ENCODE measurements around the gene TUBG2.
A peak's percentile ranks its signal among the peaks of the same experiment; 100 is the strongest.

Gene TUBG2

DNA sequence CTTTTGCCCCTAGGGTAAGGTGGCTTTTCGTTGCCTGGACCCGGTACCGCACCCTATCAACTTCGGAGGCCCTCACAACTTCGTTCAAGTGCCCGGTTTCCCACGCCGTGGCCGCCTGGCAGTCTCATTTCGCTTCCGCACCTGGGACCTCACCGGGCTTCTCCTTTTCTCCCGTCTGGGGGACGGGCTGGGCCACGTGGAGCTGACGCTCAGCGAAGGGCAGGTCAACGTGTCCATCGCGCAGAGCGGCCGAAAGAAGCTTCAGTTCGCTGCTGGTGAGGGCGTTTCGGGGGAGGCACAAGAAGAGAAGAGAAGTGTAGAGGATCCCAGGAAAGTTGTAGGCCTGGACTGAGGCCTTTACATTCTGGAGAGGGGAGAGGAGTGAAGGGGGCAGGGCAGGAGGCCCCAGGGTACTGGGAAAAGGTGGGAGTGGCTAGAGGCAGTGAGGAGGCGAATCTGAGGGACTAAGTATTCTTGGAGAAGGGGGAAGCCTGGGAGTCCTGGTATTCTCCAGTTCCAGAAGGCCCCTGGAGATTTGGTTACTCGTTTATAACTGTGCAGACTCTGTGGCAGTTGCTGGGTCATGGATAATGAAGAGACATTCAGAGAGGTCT lies 28.7 kb downstream of the TUBG2 start:
- WGBS, result 89% methylated on average over 27 of the region's 27 CpGs

DNA sequence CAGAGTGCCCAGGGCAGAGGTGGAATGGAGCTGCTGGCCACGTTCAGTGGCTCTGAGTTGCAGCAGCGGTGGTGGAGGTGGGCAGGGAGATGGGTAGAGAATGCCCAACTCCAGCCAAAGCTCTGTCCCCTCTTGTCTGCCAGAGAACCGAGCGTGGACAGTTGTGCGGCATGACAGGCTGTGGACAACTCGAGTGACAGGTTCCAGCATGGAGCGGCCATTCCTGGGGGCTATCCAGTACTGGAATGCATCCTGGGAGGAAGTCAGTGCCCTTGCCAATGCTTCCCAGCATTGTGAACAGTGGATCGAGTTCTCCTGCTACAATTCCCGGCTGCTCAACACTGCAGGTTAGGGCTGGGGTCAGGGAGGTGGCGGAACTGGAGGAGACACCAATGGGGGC lies 31.5 kb downstream of the TUBG2 start:
- Histone ChIP-seq H3K23ac (ENCODE audit: low read length in 2 of 2) (no peak overlapping the region), H2AFZ (ENCODE audit: low read depth, low read length) (no peak overlapping the region), H3K9ac (ENCODE audit: low read length) (no peak overlapping the region), H3K4me3 (ENCODE audit: insufficient read depth in 1 of 2, low read depth in 1 of 2, low read length in 2 of 2) (no peak overlapping the region), H3K79me1 (replicated peaks; ENCODE audit: low read length, poor library complexity, severe bottlenecking) (peaks cover 6% of the 10 kb centered on the region), H3K9me3 (ENCODE audit: control insufficient read depth, low read length) (no peaks in the 10 kb centered on the region), H3K4me2 (ENCODE audit: low read length, poor library complexity, severe bottlenecking) (no peak overlapping the region), H3K4me1 (ENCODE audit: control insufficient read depth, insufficient read depth, low read depth, low read length) (no peaks in the 10 kb centered on the region), H2BK120ac (ENCODE audit: low read depth, low read length) (no peak overlapping the region), H3K27me3 (ENCODE audit: control insufficient read depth in 1 of 2, insufficient read depth in 1 of 2, low read length in 2 of 2) (no peaks in the 10 kb centered on the region), H4K8ac (ENCODE audit: low read length) (no peak overlapping the region), H3K27ac (ENCODE audit: low read length, poor library complexity, severe bottlenecking) (no peak overlapping the region), H3K4ac (ENCODE audit: low read depth in 1 of 2, low read length in 2 of 2) (no peak overlapping the region), H3K36me3 (ENCODE audit: control insufficient read depth in 1 of 2, insufficient read depth in 2 of 2, low read depth in 1 of 2, low read length in 2 of 2) (peaks cover 69 to 93% of the 10 kb centered on the region in 2 experiments), H2BK5ac (ENCODE audit: low read depth, low read length, poor library complexity, severe bottlenecking) (no peak overlapping the region), H4K91ac (ENCODE audit: low read length) (no peak overlapping the region), H2BK15ac (ENCODE audit: low read depth, poor library complexity, severe bottlenecking) (no peak overlapping the region), H3K18ac (ENCODE audit: low read depth in 1 of 2, low read length in 2 of 2) (no peak overlapping the region), H2AK5ac (ENCODE audit: low read length, severe bottlenecking) (no peak overlapping the region), H2BK12ac (ENCODE audit: low read length in 2 of 2) (no peak overlapping the region), H3K14ac (ENCODE audit: low read length in 2 of 2) (no peak overlapping the region)
- 92% methylated on average over 10 of the region's 10 CpGs for WGBS
- DNase-seq, result no peak

More for the DNA sequence above, 28.7 kb downstream of the TUBG2 start:
- Histone ChIP-seq H3K27me3 (ENCODE audit: control insufficient read depth in 1 of 2, insufficient read depth in 1 of 2, low read length in 2 of 2) (no peaks in the 10 kb centered on the region), H3K79me1 (replicated peaks; ENCODE audit: low read length, poor library complexity, severe bottlenecking) (peaks cover 5% of the 10 kb centered on the region), H3K18ac (ENCODE audit: low read depth in 1 of 2, low read length in 2 of 2) (no peak overlapping the region), H3K4me1 (ENCODE audit: control insufficient read depth, insufficient read depth, low read depth, low read length) (peaks cover 9% of the 10 kb centered on the region), H3K4me3 (ENCODE audit: insufficient read depth in 1 of 2, low read depth in 1 of 2, low read length in 2 of 2) (no peak overlapping the region), H2BK5ac (ENCODE audit: low read depth, low read length, poor library complexity, severe bottlenecking) (no peak overlapping the region), H3K23ac (ENCODE audit: low read length in 2 of 2) (no peak overlapping the region), H2BK12ac (ENCODE audit: low read length in 2 of 2) (no peak overlapping the region), H3K27ac (ENCODE audit: low read length, poor library complexity, severe bottlenecking) (no peak overlapping the region), H3K36me3 (ENCODE audit: control insufficient read depth in 1 of 2, insufficient read depth in 2 of 2, low read depth in 1 of 2, low read length in 2 of 2) (peaks cover 64 to 78% of the 10 kb centered on the region in 2 experiments), H4K8ac (ENCODE audit: low read length) (no peak overlapping the region), H2AFZ (ENCODE audit: low read depth, low read length) (no peak overlapping the region), H3K4me2 (ENCODE audit: low read length, poor library complexity, severe bottlenecking) (no peak overlapping the region), H2BK120ac (ENCODE audit: low read depth, low read length) (no peak overlapping the region), H3K9ac (ENCODE audit: low read length) (no peak overlapping the region), H2AK5ac (ENCODE audit: low read length, severe bottlenecking) (no peak overlapping the region), H4K91ac (ENCODE audit: low read length) (no peak overlapping the region), H3K9me3 (ENCODE audit: control insufficient read depth, low read length) (no peaks in the 10 kb centered on the region), H3K14ac (ENCODE audit: low read length in 2 of 2) (no peak overlapping the region), H3K4ac (ENCODE audit: low read depth in 1 of 2, low read length in 2 of 2) (no peak overlapping the region), H2BK15ac (ENCODE audit: low read depth, poor library complexity, severe bottlenecking) (no peak overlapping the region)
- no peak for DNase-seq

DNA sequence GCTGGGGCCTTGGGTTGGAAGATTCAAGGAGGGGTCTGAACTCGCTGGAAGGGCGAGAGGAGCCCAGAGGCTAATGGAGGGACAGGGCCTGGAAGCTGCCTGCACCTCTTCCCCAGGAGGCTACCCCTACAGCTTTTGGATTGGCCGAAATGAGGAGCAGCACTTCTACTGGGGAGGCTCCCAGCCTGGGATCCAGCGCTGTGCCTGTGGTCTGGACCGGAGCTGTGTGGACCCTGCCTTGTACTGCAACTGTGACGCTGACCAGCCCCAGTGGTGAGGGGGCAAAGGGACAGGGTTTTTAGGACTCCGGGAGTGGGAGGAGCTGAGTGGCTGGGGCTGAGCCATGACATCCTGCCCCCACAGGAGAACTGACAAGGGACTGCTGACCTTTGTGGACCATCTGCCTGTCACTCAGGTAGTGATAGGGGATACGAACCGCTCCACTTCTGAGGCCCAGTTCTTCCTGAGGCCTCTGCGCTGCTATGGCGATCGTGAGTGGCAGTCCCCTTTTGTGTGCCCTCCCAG lies 32.0 kb downstream of the TUBG2 start:
- peaks cover 6% of the 10 kb centered on the region for H3K79me1 ChIP-seq (replicated peaks; ENCODE audit: low read length, poor library complexity, severe bottlenecking)
- no peak overlapping the region for H3K4me3 ChIP-seq (ENCODE audit: insufficient read depth in 1 of 2, low read depth in 1 of 2, low read length in 2 of 2)
- no peak for DNase-seq
- no peak overlapping the region for H4K8ac ChIP-seq (ENCODE audit: low read length)
- peaks cover 70 to 93% of the 10 kb centered on the region in 2 experiments for H3K36me3 ChIP-seq (ENCODE audit: control insufficient read depth in 1 of 2, insufficient read depth in 2 of 2, low read depth in 1 of 2, low read length in 2 of 2)
- H3K27me3 ChIP-seq (ENCODE audit: control insufficient read depth in 1 of 2, insufficient read depth in 1 of 2, low read length in 2 of 2), result no peaks in the 10 kb centered on the region
- no peak overlapping the region for H2BK120ac ChIP-seq (ENCODE audit: low read depth, low read length)
- H3K9me3 ChIP-seq (ENCODE audit: control insufficient read depth, low read length), result no peaks in the 10 kb centered on the region
- no peaks in the 10 kb centered on the region for H3K4me1 ChIP-seq (ENCODE audit: control insufficient read depth, insufficient read depth, low read depth, low read length)
- H3K18ac ChIP-seq (ENCODE audit: low read depth in 1 of 2, low read length in 2 of 2), result no peak overlapping the region
- no peak overlapping the region for H3K23ac ChIP-seq (ENCODE audit: low read length in 2 of 2)
- no peak overlapping the region for H3K27ac ChIP-seq (ENCODE audit: low read length, poor library complexity, severe bottlenecking)
- no peak overlapping the region for H3K4me2 ChIP-seq (ENCODE audit: low read length, poor library complexity, severe bottlenecking)
- H2BK12ac ChIP-seq (ENCODE audit: low read length in 2 of 2), result no peak overlapping the region
- H2AK5ac ChIP-seq (ENCODE audit: low read length, severe bottlenecking), result no peak overlapping the region
- H3K9ac ChIP-seq (ENCODE audit: low read length), result no peak overlapping the region
- no peak overlapping the region for H3K4ac ChIP-seq (ENCODE audit: low read depth in 1 of 2, low read length in 2 of 2)
- no peak overlapping the region for H3K14ac ChIP-seq (ENCODE audit: low read length in 2 of 2)
- 93% methylated on average over 12 of the region's 12 CpGs for WGBS
- H2BK5ac ChIP-seq (ENCODE audit: low read depth, low read length, poor library complexity, severe bottlenecking), result no peak overlapping the region
- H4K91ac ChIP-seq (ENCODE audit: low read length), result peak overlapping the region; percentile 41
- no peak overlapping the region for H2AFZ ChIP-seq (ENCODE audit: low read depth, low read length)
- H2BK15ac ChIP-seq (ENCODE audit: low read depth, poor library complexity, severe bottlenecking), result no peak overlapping the region

DNA sequence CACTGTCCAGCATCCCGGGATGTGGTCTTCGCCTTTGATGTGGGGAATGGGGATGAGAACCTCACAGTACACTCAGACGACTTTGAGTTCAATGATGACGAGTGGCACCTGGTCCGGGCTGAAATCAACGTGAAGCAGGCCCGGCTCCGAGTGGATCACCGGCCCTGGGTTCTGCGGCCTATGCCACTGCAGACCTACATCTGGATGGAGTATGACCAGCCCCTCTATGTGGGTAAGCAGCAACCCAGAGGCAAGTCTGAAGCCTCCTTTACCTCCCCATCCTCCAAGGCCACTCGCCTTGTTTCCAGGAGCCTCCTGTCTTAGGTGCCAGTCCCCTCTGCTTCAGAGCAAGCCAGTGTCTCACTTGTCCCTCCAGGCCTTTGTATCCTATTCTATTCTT lies 33.4 kb downstream of the TUBG2 start:
- Histone ChIP-seq H3K18ac (ENCODE audit: low read depth in 1 of 2, low read length in 2 of 2) (no peak overlapping the region), H3K9me3 (ENCODE audit: control insufficient read depth, low read length) (no peaks in the 10 kb centered on the region), H3K9ac (ENCODE audit: low read length) (no peak overlapping the region), H2BK120ac (ENCODE audit: low read depth, low read length) (no peak overlapping the region), H3K4me1 (ENCODE audit: control insufficient read depth, insufficient read depth, low read depth, low read length) (no peaks in the 10 kb centered on the region), H3K4ac (ENCODE audit: low read depth in 1 of 2, low read length in 2 of 2) (no peak overlapping the region), H3K27me3 (ENCODE audit: control insufficient read depth in 1 of 2, insufficient read depth in 1 of 2, low read length in 2 of 2) (no peaks in the 10 kb centered on the region), H3K79me1 (replicated peaks; ENCODE audit: low read length, poor library complexity, severe bottlenecking) (peaks cover 4% of the 10 kb centered on the region), H2AK5ac (ENCODE audit: low read length, severe bottlenecking) (no peak overlapping the region), H3K27ac (ENCODE audit: low read length, poor library complexity, severe bottlenecking) (no peak overlapping the region), H2AFZ (ENCODE audit: low read depth, low read length) (no peak overlapping the region), H3K14ac (ENCODE audit: low read length in 2 of 2) (no peak overlapping the region), H3K4me3 (ENCODE audit: insufficient read depth in 1 of 2, low read depth in 1 of 2, low read length in 2 of 2) (no peak overlapping the region), H2BK5ac (ENCODE audit: low read depth, low read length, poor library complexity, severe bottlenecking) (no peak overlapping the region), H2BK15ac (ENCODE audit: low read depth, poor library complexity, severe bottlenecking) (no peak overlapping the region), H3K36me3 (ENCODE audit: control insufficient read depth in 1 of 2, insufficient read depth in 2 of 2, low read depth in 1 of 2, low read length in 2 of 2) (peaks cover 69 to 91% of the 10 kb centered on the region in 2 experiments), H2BK12ac (ENCODE audit: low read length in 2 of 2) (no peak overlapping the region), H4K91ac (ENCODE audit: low read length) (no peak overlapping the region), H3K23ac (ENCODE audit: low read length in 2 of 2) (no peak overlapping the region), H3K4me2 (ENCODE audit: low read length, poor library complexity, severe bottlenecking) (no peak overlapping the region), H4K8ac (ENCODE audit: low read length) (peak overlapping the region; percentile 14)
- DNase-seq, result no peak
- WGBS, result 97% methylated on average over 11 of the region's 11 CpGs
